ENCODE data around the gene CALML5.
"Not testable (repeated sequence)": the region's sequence is repeated elsewhere in the genome, so short reads cannot be mapped to it uniquely, and the experiment has no call there.

Gene CALML5

DNA sequence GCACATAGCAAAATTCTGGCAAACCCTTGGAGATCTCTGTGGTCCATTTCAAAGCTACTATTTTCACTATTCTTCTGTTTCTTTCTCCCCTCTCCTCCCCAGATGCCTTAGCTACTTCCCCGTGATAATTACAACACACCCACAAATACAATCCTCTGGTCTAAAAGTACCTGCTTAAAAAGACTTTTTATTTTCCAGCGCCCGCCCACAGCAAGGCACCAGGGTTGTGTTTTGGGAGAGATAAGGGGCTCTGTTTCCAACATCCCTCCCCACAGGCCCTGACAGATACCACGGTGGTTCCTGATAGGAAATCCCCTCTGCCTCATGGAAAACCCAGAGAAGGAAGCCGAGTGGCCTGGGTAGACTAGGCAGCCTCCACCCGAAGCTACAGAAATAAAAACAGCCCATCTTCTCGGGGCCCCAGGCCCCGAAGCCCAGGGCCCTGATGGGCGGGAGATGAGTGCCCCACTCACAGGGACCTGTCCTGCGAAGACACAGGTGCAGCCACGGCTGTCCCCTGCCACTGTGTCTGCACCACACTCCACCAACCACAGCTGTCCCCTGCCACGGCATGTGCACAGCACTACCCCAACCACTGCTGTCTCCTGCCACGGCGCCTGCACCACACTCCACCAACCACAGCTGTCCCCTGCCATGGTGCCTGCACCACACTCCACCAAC, 19.7 kb downstream of the CALML5 start:
- no peak for DNase-seq

DNA sequence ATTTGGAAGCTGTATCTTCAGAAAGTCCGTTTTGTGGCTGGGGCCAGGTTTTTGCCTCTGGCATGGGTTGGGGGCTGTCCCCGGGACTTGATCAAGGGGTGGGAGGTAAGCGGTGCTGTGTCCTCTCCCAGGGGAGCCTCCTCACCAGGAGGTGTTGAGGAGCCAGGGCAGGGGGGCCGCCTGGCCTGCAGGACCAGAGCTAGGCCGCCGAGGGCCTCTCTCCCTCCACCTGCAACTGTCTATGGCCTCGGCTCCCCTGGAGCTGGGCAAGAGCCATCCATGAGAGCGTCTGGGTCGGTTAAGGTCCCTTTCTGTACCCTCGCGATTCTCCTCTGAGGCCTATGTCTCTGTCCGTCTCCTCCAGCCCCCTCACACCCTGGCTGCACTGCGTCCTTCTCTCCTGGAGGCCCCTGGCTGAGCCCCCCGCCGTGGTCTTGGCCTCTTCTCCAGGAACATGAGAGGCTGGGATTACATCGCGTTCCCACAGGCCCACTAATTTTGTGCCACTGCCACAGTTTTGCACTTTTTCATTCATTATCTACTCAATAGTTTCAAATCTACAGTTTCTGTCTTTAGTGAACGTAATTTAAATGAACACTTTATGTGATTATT, 20.6 kb downstream of the CALML5 start:
- no peak for DNase-seq

DNA sequence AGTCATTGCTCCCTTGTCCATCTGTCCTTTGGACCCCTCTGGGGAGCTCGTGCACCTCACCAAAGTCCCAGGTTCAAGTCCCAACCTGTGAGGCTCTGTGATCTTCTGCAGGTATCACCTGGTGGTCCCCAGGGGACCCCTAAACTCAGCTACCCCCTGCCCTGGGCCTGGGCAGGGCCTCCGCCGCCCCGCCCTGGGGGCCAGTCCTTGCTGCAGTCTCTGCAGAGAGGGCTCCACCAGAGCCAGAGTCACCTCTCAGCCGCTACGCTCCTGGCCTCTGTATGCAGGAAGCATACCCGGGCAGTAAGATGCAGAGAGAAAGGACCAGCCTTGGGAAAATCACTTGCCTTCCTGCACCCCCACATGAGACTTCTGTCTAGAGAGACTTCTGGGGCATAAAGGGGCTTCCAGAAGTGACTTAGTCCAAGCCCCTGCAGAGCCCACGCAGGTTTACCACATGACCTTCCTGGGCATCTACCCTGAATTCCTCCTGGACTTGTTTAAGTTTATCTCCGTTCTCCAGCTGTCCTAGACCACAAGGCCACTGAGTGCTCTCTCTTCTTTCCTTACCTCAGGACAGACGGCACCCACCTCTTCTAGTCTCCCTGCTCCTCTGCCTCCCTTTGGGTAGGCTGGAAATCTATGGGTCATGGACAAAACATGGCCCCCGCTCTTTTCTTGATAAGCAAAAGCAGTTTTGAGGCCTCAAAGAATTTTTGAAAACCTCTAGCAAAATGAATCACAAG, 21.2 kb downstream of the CALML5 start:
- DNase-seq = no peak

DNA sequence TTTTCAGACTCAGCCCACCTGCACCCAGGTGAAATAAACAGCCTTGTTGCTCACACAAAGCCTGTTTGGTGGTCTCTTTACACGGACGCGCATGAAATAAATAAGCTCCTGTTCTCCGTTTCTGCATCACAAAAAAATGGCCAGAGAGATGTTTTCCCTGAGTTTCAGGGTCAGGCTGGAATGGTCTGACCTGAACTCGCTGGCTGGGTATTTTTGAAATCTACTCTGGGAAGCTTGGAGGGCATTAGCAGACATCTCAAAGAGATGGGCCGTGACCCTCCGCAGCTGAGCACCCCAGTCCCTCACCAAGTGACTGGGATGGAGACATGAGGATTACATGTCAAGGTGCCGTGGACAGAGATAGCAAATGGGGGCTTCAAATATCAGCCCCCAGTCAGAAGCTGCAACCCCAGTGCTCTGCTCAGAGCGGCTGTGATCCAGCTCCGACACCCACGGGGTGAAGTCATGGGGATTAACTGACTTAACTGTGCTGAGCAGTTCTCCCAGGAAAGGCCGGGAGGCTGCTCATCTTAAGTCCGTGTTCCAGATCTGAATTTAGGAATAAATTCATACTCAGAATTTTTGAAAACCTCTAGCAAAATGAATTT, 22.3 kb downstream of the CALML5 start:
- DNase-seq = no peak

DNA sequence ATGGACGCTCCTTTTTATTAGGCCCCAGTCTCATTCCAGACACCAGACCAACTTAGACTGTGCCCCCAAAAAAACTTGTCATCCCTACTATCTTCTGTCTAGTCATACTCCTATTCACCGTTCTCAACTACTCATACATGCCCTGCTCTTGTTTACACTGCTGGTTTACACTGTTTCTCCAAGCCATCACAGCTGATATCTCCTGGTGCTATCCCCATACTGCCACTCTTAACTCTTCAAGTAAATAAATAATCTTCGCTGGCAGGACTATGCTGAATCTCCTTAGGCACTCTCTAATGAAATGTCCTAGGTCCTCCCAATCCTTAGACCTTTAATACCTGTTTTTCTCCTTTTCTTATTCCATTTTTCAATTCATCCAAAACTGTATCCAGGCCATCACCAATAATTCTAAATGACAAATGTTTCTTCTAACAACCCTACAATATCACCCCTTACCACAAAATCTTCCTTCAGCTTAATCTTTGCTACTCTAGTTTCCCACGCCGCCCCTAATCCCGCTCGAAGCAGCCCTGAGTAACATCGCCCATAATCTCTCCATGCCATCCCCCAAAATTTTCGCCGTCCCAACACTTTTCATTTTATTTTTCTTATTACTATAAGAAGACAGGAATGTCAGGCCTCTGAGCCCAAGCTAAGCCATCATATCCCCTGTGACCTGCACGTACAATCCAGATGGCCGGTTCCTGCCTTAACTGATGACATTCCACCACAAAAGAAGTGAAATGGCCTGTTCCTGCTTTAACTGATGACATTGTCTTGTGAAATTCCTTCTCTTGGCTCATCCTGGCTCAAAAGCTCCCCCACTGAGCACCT, 23.2 kb downstream of the CALML5 start:
- DNase-seq = not testable (repeated sequence)

DNA sequence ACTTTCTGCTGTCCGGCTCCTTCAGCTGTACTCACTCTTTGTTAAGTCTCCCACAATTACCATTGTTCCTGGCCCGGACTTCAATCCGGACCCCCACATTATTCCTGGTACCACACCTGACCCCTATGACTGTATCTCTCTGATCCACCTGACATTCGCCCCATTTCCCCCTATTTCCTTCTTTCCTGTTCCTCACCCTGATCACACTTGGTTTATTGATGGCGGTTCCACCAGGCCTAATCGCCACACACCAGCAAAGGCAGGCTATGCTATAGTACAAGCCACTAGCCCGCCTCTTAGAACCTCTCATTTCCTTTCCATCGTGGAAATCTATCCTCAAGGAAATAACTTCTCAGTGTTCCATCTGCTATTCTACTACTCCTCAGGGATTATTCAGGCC, 24.3 kb downstream of the CALML5 start:
- not testable (repeated sequence) for DNase-seq

DNA sequence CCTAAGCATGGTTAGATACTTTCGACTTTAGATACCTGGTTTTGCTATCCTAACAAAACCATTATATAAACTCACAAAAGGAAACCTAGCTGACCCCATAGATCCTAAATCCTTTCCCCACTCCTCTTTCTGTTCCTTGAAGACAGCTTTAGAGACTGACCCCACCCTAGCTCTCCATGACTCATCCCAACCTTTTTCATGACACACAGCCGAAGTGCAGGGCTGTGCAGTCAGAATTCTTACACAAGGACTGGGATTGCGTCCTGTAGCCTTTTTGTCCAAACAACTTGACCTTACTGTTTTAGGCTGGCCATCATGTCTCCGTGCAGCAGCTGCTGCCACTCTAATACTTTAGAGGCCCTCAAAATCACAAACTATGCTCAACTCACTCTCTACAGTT, 24.7 kb downstream of the CALML5 start:
- not testable (repeated sequence) for DNase-seq

DNA sequence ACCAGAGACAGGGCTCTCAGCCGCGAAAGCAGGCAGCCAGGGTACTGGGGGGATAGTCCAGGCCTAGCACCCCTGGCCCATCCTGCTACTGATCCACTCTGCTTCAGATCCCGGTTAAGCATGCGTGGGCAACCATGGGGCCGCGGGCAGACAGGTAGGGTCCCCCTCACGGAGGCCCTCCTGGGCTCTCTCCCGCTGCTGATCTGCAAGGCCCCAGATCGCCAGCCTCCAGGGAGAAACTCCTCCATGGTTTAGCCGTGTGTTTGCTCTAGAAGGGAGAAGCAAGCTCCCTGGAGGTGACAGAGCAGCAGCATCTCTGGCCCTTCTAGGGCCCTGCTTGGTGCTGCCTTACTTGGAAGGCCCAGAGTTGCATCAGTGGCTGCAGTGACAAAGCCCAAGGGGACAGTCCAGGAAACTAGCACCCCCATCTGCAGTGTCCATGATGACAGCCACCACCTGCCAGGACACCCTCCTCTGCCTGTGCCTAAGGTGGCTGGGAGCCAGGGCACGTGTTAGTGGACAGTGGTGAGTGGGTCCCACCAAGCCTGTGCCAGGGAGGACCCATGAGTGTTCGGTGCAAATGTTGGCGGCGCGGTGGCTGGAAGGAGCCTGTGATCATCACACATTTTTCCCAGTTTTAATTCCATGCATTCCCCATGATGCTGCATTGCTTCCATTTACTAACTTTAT, 29.2 kb downstream of the CALML5 start:
- DNase-seq = no peak

DNA sequence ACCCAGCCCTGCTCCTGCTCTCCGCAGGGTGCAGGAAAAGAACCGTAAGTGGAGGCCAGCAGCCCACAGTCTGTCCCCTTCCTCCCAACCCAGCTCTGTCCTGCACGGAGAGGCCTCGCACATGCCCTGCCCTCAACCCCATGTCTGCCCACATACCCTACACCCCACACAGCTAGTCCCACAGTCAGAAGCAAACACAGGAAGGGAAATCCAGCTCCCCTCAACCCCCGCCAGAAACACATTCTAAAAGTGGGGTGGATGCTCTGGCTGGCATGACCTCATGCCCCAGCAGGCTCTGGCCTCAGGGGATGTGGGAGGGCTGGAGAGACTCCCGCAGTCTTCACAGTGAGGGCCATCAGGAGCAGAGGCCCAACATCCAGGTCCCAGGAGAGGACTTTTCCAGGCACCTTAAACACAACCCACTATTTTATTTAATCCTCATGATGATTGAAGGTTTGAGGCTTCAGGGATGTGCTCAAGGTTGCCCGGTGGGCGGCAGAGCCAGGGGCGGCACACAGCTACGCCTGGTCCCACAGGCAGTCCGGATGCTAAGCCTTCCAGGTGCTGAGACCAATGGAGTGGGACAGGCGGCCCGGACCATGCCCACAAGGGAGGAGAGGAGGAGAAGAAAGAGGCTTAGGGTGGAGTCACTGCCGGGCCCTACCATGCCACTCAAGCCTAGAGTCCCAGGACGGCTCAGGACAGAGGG, 29.9 kb downstream of the CALML5 start:
- DNase-seq = no peak

DNA sequence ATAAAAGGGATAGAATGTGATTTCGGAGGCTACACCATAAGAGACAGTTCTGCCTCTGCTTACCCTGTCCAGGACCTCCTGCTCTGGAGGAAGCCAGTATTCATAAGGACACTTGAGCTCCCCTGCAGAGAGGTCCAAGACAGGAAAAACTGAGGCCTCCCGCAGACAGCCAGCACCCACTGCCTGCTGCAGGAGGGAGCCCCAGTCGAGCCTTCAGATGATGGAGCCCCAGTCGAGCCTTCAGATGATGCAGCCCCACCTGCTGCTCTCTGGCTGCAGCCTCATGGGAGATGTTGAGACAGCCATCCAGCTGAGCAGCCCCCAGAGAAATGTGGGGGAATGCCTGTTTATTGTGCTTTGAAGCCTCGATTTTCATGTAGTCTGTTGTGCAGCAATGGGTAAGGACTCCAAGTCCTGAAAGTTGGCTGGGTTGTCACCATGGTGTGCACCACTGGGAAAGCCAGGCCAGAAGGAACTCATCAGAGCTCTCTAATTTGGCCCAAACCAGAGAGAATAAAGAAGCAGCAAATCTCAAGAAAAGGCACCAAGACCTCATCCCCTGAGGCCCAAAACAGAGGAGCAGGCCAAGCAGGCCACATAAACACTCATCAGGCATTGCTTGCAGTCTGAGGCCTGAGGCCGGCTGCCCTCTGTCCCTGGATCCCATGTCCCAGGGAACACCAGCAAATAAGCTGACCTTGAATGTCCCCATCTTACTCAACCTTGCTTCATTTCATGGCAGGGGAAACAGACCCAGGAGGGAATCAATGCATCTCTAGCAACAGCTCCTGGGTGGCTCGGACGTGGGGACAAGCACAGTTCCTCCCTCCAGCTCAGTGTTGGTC, 30.9 kb downstream of the CALML5 start:
- DNase-seq = no peak

DNA sequence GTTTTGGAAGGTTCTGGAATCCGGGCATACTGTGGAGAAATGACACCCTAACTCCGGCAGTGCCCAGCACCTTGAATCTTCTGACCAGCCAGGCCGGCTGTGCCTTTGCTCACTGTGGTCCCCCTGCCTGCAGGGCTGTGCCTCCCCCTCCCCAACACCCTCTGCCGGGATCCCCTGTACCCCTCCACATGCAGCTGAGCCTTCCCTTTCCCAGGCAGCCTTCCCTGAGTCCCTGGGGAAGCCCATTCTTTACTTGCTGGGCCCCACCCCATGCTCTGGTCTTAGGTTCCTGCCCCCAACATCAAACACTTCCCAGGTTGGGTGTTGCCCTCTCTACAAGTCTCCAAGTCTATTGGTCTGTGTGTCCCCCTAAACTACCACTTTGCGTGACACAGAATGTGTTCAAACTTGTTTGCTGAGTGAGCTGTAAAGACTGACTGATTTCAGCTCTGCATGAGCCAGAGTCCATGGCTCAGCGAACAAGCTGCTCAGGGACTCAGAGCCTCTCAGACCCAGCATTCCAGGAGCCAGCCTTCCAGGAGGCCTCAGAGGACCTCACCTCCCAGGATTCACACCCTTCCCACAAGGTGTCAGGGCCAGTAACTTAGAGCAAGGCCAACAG, 31.6 kb downstream of the CALML5 start:
- DNase-seq = no peak

DNA sequence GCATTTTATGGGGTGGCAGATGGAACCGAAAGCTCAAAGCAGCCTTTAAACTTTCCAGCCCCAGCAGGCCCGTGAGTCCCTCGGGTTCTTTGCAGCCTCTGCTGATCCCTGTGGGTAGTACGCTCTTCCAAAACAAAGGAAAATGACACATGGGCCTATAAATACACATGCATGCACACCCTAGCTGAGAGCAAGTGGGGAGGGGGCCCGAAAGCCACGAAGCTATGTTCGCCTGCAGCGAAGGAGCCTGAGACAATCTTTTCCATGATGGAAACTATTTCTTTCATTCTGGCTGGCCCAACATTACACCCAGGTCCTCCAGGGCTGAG, 32.2 kb downstream of the CALML5 start:
- no peak for DNase-seq

DNA sequence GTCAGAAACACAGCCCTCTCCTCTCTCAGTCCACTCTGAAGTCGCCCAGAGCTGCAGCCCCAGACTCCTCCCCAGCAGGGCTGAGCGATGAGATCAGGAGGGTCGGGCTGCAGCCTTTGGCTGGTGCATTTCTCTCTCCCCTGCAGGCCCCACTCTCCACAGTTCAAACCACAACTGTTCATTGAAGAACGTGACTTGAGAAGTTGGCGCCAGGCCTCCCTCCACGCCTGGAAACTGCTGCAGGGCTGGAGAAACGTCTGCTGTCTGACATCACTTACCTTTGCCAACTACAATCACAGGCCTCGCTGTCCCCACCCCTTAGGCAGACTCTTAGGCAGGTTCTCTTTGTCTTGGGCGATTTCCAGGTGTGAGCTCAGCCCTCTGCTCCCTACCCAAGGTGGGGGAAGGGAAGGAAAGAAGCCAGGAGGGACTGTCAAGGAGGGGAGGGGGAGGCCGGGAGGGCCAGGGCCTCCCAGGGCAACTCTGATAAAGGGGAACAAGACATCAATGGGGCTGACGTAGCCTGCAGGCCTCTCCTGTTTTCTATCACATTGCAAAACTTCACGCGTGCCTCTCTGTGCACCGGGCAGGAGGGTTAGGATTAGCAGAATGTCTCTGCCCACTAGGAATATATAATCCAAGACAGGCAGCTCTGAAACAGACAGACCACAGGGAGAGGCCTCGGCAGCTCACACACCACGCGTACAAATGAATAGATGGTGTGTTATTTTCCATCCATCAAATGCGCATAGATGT, 32.7 kb downstream of the CALML5 start:
- DNase-seq = no peak

DNA sequence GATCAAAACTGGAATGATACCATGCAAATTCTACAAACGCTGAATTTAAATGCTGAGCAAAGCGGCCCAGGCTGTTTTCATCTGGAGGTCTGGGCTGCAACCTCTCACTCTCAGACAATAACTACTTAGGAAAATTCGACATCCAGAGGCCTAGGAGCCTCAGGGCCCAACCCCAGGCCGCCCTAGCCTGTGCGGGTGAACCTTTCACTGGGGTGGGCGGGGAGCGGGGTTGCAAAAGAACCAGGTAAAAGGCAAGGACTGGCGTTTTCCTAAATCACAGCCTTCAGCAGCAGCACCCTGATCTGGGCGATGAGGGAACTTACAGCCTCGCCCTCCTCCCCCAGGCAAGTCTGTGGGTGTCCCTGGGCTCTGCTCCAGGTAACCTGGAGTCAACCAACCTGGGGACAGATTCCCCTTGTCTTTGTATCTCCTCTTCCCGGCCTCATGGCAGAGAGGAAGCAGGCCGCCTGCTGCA, 33.4 kb downstream of the CALML5 start:
- DNase-seq = no peak

DNA sequence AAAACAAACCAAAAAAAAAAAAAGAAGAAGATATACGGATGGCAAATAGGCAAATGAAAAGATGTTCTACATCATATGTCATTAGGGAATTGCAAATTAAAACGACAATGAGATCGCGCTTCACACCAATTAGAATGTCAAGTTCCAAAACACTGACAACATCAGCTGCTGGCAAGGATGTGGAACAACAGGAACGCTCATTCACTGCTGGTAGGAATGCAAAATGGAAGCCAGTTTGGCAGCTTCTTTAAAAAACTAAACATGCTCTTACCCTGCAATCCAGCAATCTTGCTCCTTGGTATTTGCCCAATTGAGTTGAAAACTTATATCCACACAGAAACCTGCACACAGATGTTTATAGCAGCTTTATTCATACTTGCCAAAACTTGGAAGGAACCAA, 34.8 kb downstream of the CALML5 start:
- no peak for DNase-seq

DNA sequence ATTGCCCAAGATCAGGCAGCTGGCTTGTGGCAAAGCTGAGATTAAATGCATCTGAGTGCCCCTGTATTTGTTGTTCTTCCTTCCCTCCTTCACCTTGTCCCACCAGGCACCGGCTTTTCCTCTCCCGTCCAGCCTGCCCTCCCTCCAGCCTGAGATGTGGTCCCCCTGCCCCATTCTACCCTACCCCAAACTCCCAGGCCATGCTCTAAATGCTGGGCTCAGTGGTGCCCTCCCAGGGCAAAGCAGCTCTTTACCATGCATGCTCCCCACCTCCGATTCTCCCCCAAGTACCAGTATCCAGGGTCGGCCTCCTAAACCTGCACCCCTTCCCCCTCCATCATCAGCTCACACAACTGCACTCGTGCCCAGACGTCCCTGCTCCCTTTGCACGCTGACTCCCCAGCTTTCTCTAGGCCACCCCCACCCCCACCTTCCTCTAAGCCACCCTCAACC, 36.5 kb downstream of the CALML5 start:
- no peak for DNase-seq

DNA sequence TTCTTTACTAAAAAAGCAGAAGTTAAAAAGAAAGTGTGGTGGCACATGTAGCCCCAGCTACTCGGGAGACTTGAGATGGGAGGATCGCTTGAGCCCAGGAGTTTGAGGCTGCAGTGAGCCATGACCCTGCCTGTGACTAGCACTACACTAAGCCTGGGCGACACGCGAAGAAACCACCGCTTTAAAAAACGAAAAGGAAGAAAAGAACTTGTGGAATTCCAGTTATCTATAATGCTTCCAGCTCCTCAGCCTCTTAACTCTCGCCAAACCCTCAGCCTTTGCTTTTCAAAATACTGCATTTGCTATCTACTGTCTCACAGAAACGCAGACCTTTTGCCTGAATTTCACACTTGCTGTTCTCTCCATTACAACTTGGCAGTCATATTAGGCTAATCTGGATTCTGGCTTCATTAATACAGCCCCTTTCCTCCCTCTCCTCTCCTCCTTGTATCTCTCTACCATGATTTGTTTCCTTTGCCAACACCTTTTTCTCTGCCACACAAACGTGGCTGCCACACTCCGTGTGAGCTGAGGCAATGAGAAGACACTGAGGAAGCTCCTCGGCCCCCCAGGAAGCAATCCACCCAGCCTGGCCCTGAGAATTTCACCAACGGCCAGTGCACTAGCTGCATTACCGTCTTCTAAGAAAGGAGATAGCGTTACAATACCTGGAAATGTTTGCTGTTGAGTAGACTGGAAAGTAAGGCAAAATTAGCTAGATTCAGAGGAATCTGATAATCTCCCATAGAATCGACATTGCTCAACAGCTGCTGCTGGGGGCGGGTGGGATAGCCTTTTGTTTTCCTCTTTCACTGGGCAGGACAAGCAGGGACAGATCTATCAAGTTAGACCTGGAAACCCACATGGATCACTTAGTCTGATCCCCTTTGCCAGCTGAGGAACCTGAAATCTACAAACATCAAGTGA, 37.2 kb downstream of the CALML5 start:
- DNase-seq = no peak

DNA sequence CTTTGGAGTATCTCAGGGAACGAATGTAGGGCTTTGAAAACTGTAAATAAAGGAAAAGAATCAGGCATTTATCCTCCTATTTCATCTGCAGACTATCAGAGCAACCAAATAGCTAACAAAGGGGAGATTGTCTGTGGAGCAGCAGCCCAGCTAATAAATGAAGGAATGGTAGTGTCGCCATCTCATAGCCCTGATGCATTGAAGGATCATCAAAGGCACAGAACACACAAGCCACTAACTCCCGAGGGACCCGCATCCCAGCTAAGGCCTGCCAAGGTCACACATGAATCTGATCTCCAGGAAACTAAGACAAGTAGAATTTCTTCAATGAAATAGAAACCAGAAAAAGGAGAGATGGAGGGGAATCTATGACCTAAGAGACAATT, 38.2 kb downstream of the CALML5 start:
- DNase-seq = no peak
